LNCAP (cell line): ENCODE data around the gene SLC35E1.

Experiments used
- CTCF ChIP-seq: fragments of 450-650 bp; IDR thresholded peaks from 2 replicates; pipeline ENCODE4 v1.5.1; 2017; ENCODE audit warnings: mild to moderate bottlenecking

The SLC35E1 gene

GRCh38 chr19:16589917-16590316, 17.7 kb upstream of the SLC35E1 start:
- no peak for TF ChIP-seq CTCF

GRCh38 chr19:16588824-16589577, 16.8 kb upstream of the SLC35E1 start:
- TF ChIP-seq CTCF: no peak

- TF ChIP-seq CTCF: no peak
Observed at GRCh38 chr19:16587833-16588823, 15.9 kb upstream of the SLC35E1 start.

DNA sequence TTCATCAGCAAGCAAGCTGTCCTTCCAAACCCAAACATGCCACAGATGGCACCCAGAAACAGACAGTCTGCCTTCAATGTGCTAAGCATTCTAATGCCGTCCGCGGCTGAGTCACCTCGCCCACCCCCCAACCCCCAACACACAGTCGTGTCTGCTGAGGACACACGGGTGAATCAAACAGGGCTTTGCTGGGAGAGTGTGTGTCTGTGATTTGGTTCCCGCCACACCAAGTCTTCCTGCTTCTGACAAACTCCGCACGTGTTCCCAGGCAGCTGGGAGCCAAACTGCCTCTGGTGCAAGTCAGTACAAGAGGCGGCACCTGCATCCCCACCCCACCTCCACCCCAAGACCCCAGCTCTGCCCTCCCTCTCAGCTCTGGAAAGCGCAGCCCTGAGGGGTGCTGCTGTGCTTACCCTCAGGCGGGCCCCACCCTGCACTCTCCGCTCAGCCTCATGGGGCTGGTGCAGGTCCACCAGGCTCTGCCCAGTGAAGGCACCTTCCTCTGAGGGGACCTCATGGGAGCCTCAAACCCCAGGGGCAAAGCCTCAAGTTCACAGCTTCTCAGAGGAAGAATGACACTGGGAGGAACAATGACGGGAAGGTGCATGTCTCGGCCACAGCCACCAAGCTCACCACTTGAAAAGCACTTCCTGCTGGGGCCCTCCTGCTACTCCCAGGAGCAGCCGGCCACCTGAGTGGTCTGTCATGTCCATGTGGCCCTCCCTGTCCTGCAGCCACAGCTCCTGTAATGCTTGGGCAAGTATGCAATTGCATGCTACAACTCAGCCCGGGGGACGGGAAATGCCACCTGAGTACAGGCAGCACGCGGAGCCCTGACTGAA, 15.0 kb upstream of the SLC35E1 start:
- TF ChIP-seq CTCF: no peak

- TF ChIP-seq CTCF: no peak
Observed at GRCh38 chr19:16586477-16586871, 14.3 kb upstream of the SLC35E1 start.

DNA sequence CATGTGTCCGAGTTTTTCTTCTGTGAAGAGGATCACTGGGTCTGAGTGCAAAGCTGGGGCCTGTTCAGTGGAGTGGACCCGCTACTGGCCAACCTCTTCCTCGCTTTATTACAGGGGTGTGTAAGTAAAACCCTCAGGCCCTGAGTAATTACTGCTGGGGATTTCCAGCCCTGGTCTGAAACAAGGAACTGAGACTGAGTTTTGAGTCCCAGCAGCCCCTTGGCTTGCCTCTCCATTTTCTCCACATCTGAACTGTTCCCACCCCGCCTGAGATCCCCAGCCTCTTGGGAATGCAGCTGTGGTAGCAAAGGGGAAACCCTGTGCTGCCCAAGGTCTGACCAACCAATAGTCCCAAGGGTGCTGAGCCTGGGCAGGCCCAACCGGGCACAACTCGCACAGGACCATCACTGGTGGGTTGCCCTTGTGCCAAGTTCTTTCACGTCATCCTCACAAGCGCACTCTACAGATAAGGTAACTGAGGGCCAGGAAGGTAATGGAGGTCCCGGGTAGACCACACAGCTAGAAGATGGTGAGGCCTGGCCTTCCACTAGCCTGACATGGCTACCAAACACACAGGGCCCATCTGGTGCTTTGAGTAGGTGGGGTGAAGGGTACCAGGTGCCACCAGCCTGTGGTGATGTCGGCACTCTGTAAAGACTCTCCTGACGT, 13.7 kb upstream of the SLC35E1 start:
- no peak for TF ChIP-seq CTCF
